ENCODE measurements around the gene ITIH4. TPM values are rescaled to one million over a fixed set of nuclear protein-coding genes. Genes with fewer than 3 reads are reported as not detected.
A peak's percentile ranks its signal among the peaks of the same experiment; 100 is the strongest.

Gene ITIH4
- total and polyA plus RNA-seq, 2 of the 13 experiments (the other 11 are each of a cell fraction or from before 2014, with no cell fraction given) = 2.7 to 5.3 TPM

- TF ChIP-seq ZNF747 (CRISPR knock-in tag; IDR thresholded peaks at IDR 0.05; ENCODE audit: borderline replicate concordance) = no peak
- TF ChIP-seq CAMTA2 (CRISPR knock-in tag; IDR thresholded peaks at IDR 0.05; ENCODE audit: borderline replicate concordance) = no peak
- TF ChIP-seq U2AF2 (IDR thresholded peaks at IDR 0.05; ENCODE audit: low read depth, low read length) = no peak
- peak; percentile 71; the same call in 1 of the 2 replicates for TF ChIP-seq GATAD2A (CRISPR knock-in tag; IDR thresholded peaks at IDR 0.05)
- no peak; the same call in 1 of the 2 replicates for TF ChIP-seq ZNF225 (CRISPR knock-in tag; IDR thresholded peaks at IDR 0.05)
- TF ChIP-seq CC2D1A (CRISPR knock-in tag; IDR thresholded peaks at IDR 0.05) = no peak
- TF ChIP-seq ZNF574 (CRISPR knock-in tag; IDR thresholded peaks at IDR 0.05) = peak; percentile 73
- no peak for TF ChIP-seq HNRNPH1 (optimal IDR thresholded peaks at IDR 0.05; ENCODE audit: low read depth, low read length)
- TF ChIP-seq TFDP2 (CRISPR knock-in tag; IDR thresholded peaks at IDR 0.05) = 0 out of 2 replicates have a peak, but pooled peaks have one; percentile 10
- TF ChIP-seq ZBTB43 (CRISPR knock-in tag; conservative IDR thresholded peaks at IDR 0.05) = no peak
- no peak for TF ChIP-seq HOXA7 (CRISPR knock-in tag; IDR thresholded peaks at IDR 0.05)
- no peak for TF ChIP-seq NFIB (CRISPR knock-in tag; IDR thresholded peaks at IDR 0.05; ENCODE audit: borderline replicate concordance)
- peak; percentile 16; the same call in 1 of the 2 replicates for TF ChIP-seq ZNF614 (CRISPR knock-in tag; IDR thresholded peaks at IDR 0.05; ENCODE audit: borderline replicate concordance)
- TF ChIP-seq ZNF775 (CRISPR knock-in tag; IDR thresholded peaks at IDR 0.05; ENCODE audit: borderline replicate concordance) = no peak
- TF ChIP-seq ZNF839 (CRISPR knock-in tag; IDR thresholded peaks at IDR 0.05; ENCODE audit: borderline replicate concordance) = no peak; the same call in 1 of the 2 replicates
- TF ChIP-seq ZNF3 (CRISPR knock-in tag; IDR thresholded peaks at IDR 0.05) = no peak
- peak; percentile 91 for TF ChIP-seq SP5 (CRISPR knock-in tag; IDR thresholded peaks at IDR 0.05; ENCODE audit: borderline replicate concordance, low read depth)
- no peak for TF ChIP-seq MTF2 (CRISPR knock-in tag; IDR thresholded peaks at IDR 0.05; ENCODE audit: borderline replicate concordance)
- TF ChIP-seq AHR (CRISPR knock-in tag; IDR thresholded peaks at IDR 0.05) = no peak
- TF ChIP-seq MED13 (CRISPR knock-in tag; IDR thresholded peaks at IDR 0.05) = no peak
- no peak for TF ChIP-seq ZNF263 (CRISPR knock-in tag; IDR thresholded peaks at IDR 0.05)
- peak; percentile 40; the same call in 1 of the 2 replicates for TF ChIP-seq MYPOP (CRISPR knock-in tag; IDR thresholded peaks at IDR 0.05)
- TF ChIP-seq FOXA3 (CRISPR knock-in tag; IDR thresholded peaks at IDR 0.05) = peak; percentile 61; the same call in 1 of the 2 replicates
- TF ChIP-seq GTF2F1 (IDR thresholded peaks at IDR 0.05; ENCODE audit: low read length) = no peak
- TF ChIP-seq FOXM1 (CRISPR knock-in tag; IDR thresholded peaks at IDR 0.05) = no peak
- TF ChIP-seq NR2F1 (CRISPR knock-in tag; IDR thresholded peaks at IDR 0.05) = peak; percentile 93 to 96
- TF ChIP-seq ZNF451 (CRISPR knock-in tag; IDR thresholded peaks at IDR 0.05) = no peak
These were observed 35.8 kb downstream of the ITIH4 start, which contains the start of gene ITIH3 (continued) for GRCh38 chr3:52794612-52795099.

Data from HepG2 (cell line).